ENCODE results near the gene SYT15. TPM values are rescaled to one million over a fixed set of nuclear protein-coding genes. Genes with fewer than 3 reads are reported as not detected.

The SYT15 gene
- total RNA-seq, 1 experiment from 2014 or later: 0.59 TPM

- no peak overlapping the region for H4K5ac ChIP-seq (ENCODE audit: insufficient read length, low read depth, low read length)
- no peak overlapping the region for H3T11ph ChIP-seq (ENCODE audit: low read length)
- no CpG with 5 or more reads among the region's 12 CpGs for WGBS (ENCODE audit: extremely low coverage, insufficient read length, low lambda C conversion rate)
- Mint-ChIP-seq H3K36me3 (ENCODE audit: insufficient read depth in 1 of 3, low read depth in 3 of 3) (peaks cover 0 to 3% (median 0%) of the 10 kb centered on the region in 3 experiments; a peak in 1 of 7 replicates), H3K4me3 (no peak overlapping the region), H3K4me1 (peaks cover under 1 to 5% of the 10 kb centered on the region in 2 experiments), H3K27me3 (ENCODE audit: low read depth) (no peaks in the 10 kb centered on the region), H3K9me3 (no peaks in the 10 kb centered on the region), H3K27ac (no peak overlapping the region)
- H3K79me1 ChIP-seq (ENCODE audit: insufficient read depth, low read depth, low read length, poor library complexity, severe bottlenecking): no peaks in the 10 kb centered on the region
- no peak overlapping the region for H4K8ac ChIP-seq (replicated peaks; ENCODE audit: insufficient read length, low read depth, low read length)
- no peak for TF ChIP-seq CTCF (conservative IDR thresholded peaks at IDR 0.05)
- H3K4me2 ChIP-seq (ENCODE audit: insufficient read depth, insufficient read length, low read length): no peak overlapping the region
- no peaks in the 10 kb centered on the region for H3K79me2 ChIP-seq (ENCODE audit: insufficient read depth, low read length)
- H3K56ac ChIP-seq (ENCODE audit: insufficient read length, low read depth, low read length): no peak overlapping the region
- H2AFZ ChIP-seq (ENCODE audit: low read length): no peak overlapping the region
- no peak overlapping the region for H2BK12ac ChIP-seq (ENCODE audit: insufficient read length, low read depth, low read length)
- no peak overlapping the region for H2BK5ac ChIP-seq (ENCODE audit: insufficient read length, low read length)
- H4K91ac ChIP-seq (ENCODE audit: insufficient read length, low read depth, low read length): no peak overlapping the region
- H3K4me1 ChIP-seq (ENCODE audit: insufficient read depth, low read length): peaks cover 4% of the 10 kb centered on the region; the same call in 1 of the 2 replicates
- no peak overlapping the region for H3K14ac ChIP-seq (ENCODE audit: insufficient read depth, low read length)
- no peak overlapping the region for H3K18ac ChIP-seq (ENCODE audit: insufficient read length, low read depth, low read length)
- no peaks in the 10 kb centered on the region for H4K20me1 ChIP-seq (ENCODE audit: control insufficient read depth, insufficient read depth, insufficient read length)
- H3K4ac ChIP-seq (ENCODE audit: low read depth, low read length): no peak overlapping the region
- H2BK15ac ChIP-seq (ENCODE audit: low read depth, low read length): no peak overlapping the region
- H2BK120ac ChIP-seq (ENCODE audit: low read depth, low read length, poor library complexity, severe bottlenecking): no peak overlapping the region
- H2AK5ac ChIP-seq (ENCODE audit: insufficient read length, low read length): no peak overlapping the region
- no peak overlapping the region for H3K27ac ChIP-seq (ENCODE audit: insufficient read length, low read depth, low read length)
- H3K9me3 ChIP-seq (ENCODE audit: control insufficient read depth, low read depth, low read length): no peaks in the 10 kb centered on the region
- H2BK20ac ChIP-seq (ENCODE audit: low read depth, low read length, poor library complexity, severe bottlenecking): no peak overlapping the region
- DNase-seq: peak; percentile 25
- peaks cover 12% of the 10 kb centered on the region for H3K23me2 ChIP-seq (ENCODE audit: insufficient read length, low read depth, low read length, poor library complexity, severe bottlenecking)
- no peak overlapping the region for H3K23ac ChIP-seq (ENCODE audit: insufficient read length, low read depth, low read length)
- no peak overlapping the region for H3K9ac ChIP-seq (ENCODE audit: extremely low read depth, insufficient read length, low read length)
- H3K27me3 ChIP-seq (ENCODE audit: insufficient read depth, low read length): no peaks in the 10 kb centered on the region
These were observed 27.0 kb upstream of the SYT15 start for GRCh38 chr10:46551701-46552525.
